ENCODE data around the gene ARHGAP26.

The ARHGAP26 gene

DNA sequence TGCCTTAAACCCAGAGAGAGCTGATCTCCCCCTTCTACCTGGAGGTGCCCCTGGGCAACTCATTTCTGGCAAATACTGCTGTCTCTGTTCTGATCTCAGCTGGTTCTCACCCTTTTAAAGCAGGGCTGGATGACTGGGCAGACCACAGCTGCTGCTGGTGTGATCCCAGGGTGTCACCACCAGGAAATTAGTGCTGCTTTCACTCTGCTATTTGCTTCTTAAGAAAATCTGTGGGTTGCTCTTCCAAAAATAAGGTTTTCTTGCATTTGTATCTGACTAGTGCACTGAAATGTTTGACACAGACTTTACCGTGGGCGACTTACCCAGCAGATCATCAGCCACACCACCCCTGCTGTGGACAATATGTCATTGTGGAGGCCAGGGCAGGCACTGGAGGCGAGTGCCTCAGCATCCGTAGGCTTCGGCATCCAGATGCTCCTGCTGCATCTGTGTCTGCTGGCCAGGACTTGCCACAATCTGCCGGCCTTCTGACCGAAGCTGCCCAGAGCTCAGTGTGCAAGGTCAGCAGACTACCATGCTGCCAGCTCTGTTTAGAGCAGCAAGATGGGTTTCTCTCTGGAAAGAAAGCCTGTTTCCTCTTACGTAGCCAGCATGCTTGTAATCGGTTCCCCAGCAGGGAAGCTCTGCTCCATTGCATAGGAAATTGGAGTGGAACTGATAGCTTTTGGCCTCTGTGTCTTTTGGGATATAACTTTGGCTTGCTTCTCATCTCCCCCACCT lies 13.6 kb downstream of the ARHGAP26 start:
- H3K4me2 ChIP-seq (ENCODE audit: low read length) = no peak overlapping the region
- no peaks in the 10 kb centered on the region for H3K4me1 ChIP-seq (ENCODE audit: control insufficient read depth, low read length)
- no peaks in the 10 kb centered on the region for H3F3A ChIP-seq (ENCODE audit: control insufficient read depth, insufficient read depth)
- no peaks in the 10 kb centered on the region for H3K9me3 ChIP-seq (ENCODE audit: control insufficient read depth, insufficient read depth, low read length)
- no peaks in the 10 kb centered on the region for H3K36me3 ChIP-seq (ENCODE audit: control insufficient read depth, low read length)
- no peak for TF ChIP-seq CTCF (IDR thresholded peaks at IDR 0.05; ENCODE audit: low read depth, low read length, poor library complexity, severe bottlenecking)
- TF ChIP-seq EZH2phosphoT487 (IDR thresholded peaks at IDR 0.05; ENCODE audit: borderline replicate concordance, low read length) = no peak
- no peaks in the 10 kb centered on the region for H3K79me2 ChIP-seq (ENCODE audit: control insufficient read depth, low read length)
- H4K20me1 ChIP-seq (ENCODE audit: control insufficient read depth, insufficient read depth, low read depth, low read length) = no peaks in the 10 kb centered on the region
- no peaks in the 10 kb centered on the region for H3K9me2 ChIP-seq (replicated peaks; ENCODE audit: control insufficient read depth, low read length)
- H3K27me3 ChIP-seq (ENCODE audit: control insufficient read depth, low read length) = peaks cover 2% of the 10 kb centered on the region; the same call in 1 of the 2 replicates
- no peak overlapping the region for H3K4me3 ChIP-seq (ENCODE audit: low read length)
- H3K27ac ChIP-seq (ENCODE audit: low read depth, low read length) = no peak overlapping the region

DNA sequence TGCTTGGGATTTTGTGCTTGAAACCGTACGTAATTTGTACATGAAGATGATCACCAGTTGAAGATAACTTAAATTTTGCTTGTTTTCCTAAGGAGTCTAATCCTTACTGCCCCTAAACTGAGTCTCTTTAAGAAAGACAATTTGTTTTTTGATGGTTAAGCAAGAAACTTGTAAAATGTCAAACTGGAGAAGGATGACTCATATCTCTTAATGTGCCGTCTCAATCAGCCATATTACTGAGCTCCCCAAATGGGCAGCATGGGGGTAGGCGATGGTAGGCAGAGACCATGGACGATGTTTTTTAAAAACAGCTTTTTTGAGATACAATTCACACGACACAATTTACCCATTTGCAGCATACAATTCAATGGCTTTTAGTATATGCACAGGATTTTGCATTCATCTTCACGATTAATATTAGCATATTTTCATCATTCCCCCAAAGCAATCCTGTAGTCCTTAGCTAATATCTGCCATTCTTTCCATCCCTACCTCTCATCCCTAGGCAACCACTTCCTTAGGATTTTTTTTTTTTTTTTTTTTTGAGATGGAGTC lies 14.3 kb downstream of the ARHGAP26 start:
- Histone ChIP-seq H3K27me3 (ENCODE audit: control insufficient read depth, low read length) (0 out of 2 replicates have a peak, but pooled peaks cover 2% of the 10 kb centered on the region), H4K20me1 (ENCODE audit: control insufficient read depth, insufficient read depth, low read depth, low read length) (no peaks in the 10 kb centered on the region)

DNA sequence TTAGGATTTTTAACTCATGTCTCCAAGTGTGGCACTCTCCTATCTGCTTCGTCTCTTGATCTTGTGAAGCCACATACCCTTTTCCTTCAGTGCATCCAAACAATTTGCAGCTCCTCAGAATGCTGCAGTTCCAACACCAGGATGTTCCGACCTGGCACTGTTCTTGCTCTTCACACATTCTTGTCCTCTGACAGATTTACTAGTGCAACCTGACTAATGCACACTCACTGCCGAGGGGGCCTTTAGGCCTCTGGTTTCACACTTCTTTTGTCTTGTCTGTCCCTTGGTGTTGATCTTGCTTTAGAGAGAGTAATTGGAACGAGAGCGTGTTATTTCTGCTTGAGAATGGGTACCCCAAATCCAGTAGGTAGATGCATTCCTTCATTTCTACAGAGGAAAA lies 15.0 kb downstream of the ARHGAP26 start:
- H3K36me3 ChIP-seq (ENCODE audit: control insufficient read depth, low read length) = no peaks in the 10 kb centered on the region
- H3K4me3 ChIP-seq (ENCODE audit: low read length) = no peak overlapping the region
- TF ChIP-seq EZH2phosphoT487 (IDR thresholded peaks at IDR 0.05; ENCODE audit: borderline replicate concordance, low read length) = no peak
- no peak for TF ChIP-seq CTCF (IDR thresholded peaks at IDR 0.05; ENCODE audit: low read depth, low read length, poor library complexity, severe bottlenecking)
- H3F3A ChIP-seq (ENCODE audit: control insufficient read depth, insufficient read depth) = no peaks in the 10 kb centered on the region
- 0 out of 2 replicates have a peak, but pooled peaks cover 2% of the 10 kb centered on the region for H3K27me3 ChIP-seq (ENCODE audit: control insufficient read depth, low read length)
- H3K9me3 ChIP-seq (ENCODE audit: control insufficient read depth, insufficient read depth, low read length) = no peaks in the 10 kb centered on the region
- H3K4me1 ChIP-seq (ENCODE audit: control insufficient read depth, low read length) = no peaks in the 10 kb centered on the region
- no peaks in the 10 kb centered on the region for H3K9me2 ChIP-seq (replicated peaks; ENCODE audit: control insufficient read depth, low read length)
- H3K4me2 ChIP-seq (ENCODE audit: low read length) = no peak overlapping the region
- no peak overlapping the region for H3K27ac ChIP-seq (ENCODE audit: low read depth, low read length)
- no peaks in the 10 kb centered on the region for H3K79me2 ChIP-seq (ENCODE audit: control insufficient read depth, low read length)
- no peaks in the 10 kb centered on the region for H4K20me1 ChIP-seq (ENCODE audit: control insufficient read depth, insufficient read depth, low read depth, low read length)

More for the DNA sequence above, 14.3 kb downstream of the ARHGAP26 start:
- Histone ChIP-seq H3K27ac (ENCODE audit: low read depth, low read length) (no peak overlapping the region), H3F3A (ENCODE audit: control insufficient read depth, insufficient read depth) (no peaks in the 10 kb centered on the region), H3K36me3 (ENCODE audit: control insufficient read depth, low read length) (no peaks in the 10 kb centered on the region), H3K4me2 (ENCODE audit: low read length) (no peak overlapping the region), H3K9me3 (ENCODE audit: control insufficient read depth, insufficient read depth, low read length) (no peaks in the 10 kb centered on the region), H3K4me3 (ENCODE audit: low read length) (no peak overlapping the region), H3K4me1 (ENCODE audit: control insufficient read depth, low read length) (no peaks in the 10 kb centered on the region), H3K9me2 (replicated peaks; ENCODE audit: control insufficient read depth, low read length) (no peaks in the 10 kb centered on the region), H3K79me2 (ENCODE audit: control insufficient read depth, low read length) (no peaks in the 10 kb centered on the region)
- TF ChIP-seq CTCF (IDR thresholded peaks at IDR 0.05; ENCODE audit: low read depth, low read length, poor library complexity, severe bottlenecking) (no peak), EZH2phosphoT487 (IDR thresholded peaks at IDR 0.05; ENCODE audit: borderline replicate concordance, low read length) (no peak)

Data from DOHH2 (cell line).